NCI-H2171 (cell line): ENCODE data around the gene MAGI2.

Experiments
- DNase-seq: peaks from one replicate; lab custom pipeline; 2025; lab: John Stamatoyannopoulos, UW

MAGI2 gene

DNA sequence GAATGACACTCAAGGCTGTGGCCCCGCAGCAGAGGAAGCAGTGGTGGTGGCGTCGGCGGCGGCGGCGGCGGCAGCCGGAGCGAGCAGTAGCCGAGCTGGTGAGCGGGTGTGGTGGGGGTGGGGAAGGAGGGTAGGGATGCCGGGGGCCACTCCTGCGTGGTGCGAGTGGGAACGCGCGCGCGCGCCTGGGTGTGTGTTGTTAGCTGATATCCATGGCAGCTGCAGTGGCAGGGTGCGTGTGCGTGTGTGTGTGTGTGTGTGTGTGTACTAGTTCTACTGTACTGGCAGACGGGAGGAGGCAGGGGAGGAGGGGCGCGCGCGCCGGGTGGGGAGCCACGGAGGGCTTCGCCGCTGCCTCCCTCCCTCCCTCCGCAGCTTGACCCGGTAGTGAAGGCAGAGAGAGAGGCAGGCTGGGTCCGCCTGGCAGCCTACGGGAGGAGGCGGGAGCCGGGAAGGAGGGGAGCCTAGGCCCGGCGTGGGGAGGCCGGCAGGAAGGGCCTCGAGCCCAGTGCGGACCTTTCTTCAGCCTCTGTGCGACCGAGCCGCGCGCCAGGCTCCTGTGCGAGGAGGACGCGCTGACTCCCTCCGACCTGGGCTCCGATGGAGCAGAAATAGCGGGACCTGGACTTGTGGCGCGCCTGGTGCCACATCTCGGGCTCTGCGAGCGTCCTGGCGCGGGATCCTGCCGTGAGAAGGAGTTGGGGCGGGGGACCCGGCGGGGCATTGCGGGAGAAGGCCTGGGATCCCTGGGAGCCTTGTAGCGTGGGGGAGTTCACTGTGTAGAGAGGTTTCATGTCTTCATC is at the start of gene MAGI2:
TSS of gene MAGI2 (minus strand) at position 110 of the 803 bp plus-strand sequence. CDS start 347 bp downstream, outside the sequence.
- DNase-seq, result peak; percentile 40

DNA sequence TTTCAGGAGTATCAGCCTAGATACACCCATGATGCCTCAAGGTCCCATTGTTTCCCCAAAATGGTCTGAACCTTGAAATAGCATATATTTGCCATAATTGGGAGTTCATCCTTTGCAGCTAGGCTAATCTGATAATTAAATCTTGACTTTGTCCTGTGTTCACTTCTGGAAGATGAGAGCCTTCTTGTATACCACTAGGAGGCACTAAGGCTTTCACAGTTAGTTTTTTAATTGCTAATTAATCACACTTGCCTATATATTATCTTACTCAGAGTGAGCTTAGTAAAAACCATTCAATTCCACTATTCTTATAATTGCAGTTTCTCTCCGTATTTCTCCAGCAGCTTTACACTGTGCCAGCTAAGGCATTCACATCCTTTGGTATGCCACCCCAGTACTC is 48.7 kb upstream of the MAGI2 start:
- DNase-seq, result no peak

DNA sequence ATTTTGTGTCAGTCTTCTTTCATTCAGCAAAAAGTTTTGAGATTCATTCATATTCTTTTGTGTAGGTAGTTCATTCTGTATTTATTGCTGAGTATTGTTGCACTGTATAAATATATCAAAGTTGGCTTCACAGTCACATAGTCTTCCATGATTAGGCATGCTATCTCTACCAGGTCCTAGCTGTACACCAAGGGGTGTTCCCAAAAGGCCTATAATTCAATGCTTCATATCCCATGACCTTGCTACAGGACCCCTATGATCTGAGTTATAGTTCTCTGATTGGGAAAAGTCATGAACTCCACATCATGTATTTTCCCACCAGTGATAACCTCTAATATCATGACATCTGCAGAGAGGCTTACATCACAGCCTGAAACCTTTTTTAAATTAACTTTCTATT is 47.3 kb upstream of the MAGI2 start:
- DNase-seq, result no peak

DNA sequence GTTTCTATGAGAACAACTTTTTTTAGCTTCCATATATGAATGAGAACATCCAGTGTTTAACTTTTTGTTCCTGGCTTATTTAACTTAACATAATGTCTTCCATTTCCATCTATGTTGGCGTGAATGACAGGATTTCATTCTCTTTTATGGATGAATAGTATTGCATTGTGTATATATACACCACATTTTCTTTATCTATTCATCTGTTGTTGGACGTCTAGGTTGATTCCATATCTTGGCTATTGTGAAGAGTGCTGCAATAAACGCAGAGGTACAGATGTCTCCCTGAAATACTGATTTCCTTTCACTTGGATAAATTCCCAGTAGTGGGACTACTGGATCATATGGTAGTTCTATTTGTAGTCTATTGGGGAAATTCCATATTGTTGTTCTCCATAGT is 44.3 kb upstream of the MAGI2 start:
- no peak for DNase-seq

DNA sequence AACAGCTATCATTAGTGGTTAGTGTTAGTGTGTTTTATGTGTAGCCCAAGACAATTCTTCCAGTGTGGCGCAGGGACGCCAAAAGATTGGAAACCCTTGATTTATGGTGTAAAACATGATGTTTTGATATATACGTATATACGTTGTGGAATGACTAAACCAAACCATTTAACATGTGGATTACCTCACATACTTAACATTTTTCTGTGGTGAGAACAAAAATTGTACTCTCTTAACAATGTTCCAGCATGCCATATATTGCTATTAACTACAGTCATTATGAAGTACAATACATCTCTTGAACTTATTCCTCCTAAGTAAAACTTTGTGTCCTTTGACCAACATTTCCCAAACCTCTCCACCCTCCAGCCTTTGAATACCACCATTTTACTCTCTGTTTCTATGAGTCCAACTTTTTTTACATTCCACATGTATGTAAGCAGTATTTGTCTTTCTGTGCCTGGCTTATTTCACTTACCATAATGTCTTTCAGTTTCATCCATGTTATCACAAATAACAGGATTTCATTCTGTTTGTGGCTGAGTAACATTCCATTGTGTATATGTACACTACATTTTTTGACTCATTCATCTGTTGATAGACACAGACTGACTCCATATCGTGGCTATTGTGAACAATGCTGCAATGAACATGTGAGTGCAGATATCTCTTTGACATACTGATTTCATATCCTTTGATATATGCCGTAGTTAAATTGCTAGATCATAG is 42.2 kb upstream of the MAGI2 start:
- DNase-seq, result no peak

DNA sequence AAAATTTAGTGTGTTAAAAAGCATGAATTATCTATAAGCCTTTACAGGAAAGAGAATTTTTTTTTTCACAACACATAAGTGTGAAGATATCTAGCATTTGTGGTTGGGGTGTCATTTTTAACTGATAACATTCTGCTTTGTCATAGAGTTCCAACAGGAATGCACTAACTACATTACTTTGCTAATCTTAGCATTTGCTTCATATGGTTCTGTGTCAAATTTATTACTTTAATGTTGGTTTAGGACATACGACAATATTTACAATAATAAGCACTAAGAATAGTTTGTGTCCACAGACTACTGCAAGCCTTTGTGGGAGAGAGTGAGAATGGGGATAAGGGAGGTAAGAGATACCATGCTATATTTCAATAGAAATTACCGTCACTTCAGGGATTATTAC is 40.6 kb upstream of the MAGI2 start:
- DNase-seq, result no peak

DNA sequence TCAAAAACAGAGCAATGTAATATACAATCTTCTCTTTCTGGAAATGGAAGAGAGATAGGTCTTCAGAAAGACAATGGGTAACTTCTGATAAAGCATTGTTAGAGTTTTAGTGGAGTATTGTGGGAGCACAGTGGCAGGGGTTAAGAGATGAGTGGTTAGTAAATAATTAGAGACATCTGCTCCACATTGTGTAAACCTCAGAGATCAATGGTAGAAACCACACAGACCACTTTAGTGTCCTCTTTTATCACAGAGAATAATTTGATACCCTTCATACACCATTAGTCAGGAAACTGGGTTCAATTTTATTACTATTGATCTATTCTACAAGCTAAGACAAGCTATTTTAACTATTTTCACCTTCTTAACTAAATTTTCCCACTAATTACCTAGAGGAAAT is 35.9 kb upstream of the MAGI2 start:
- no peak for DNase-seq

DNA sequence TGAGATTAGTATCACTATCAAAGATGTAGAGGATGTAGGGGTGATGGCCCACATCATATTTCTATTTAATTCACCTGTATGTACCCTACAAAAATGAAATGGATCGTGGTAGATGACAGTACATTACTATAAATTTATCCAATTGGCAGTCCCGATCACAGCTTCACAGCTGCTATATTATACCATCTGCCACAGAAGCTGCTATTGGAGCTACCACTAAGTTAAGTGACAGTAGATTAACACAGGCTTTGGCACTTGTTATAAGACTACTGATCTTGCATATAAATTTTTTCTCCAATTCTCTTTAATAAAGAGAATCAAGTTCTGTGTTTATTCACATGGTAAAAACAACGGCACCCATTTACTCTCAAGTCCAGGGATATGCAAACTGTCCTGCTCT is 24.9 kb upstream of the MAGI2 start:
- no peak for DNase-seq

DNA sequence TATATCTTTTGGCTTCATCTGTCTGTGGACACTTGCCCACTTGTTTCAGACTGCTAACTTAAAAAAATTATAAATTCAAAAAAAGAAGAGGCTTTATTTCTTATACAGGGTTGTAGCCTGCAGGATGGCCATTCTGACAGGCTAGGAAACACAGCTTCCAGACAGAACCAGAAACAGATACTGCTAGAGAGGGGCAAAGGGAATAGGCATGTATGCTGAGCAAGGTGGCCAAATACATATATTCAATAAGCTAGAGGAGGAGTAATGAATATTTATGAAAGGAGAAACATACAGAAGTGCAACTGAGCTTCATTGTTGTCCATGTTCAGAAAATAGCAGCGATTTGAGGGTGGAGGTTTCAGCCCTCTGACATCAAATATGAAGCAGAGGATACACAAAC is 22.0 kb upstream of the MAGI2 start:
- no peak for DNase-seq

DNA sequence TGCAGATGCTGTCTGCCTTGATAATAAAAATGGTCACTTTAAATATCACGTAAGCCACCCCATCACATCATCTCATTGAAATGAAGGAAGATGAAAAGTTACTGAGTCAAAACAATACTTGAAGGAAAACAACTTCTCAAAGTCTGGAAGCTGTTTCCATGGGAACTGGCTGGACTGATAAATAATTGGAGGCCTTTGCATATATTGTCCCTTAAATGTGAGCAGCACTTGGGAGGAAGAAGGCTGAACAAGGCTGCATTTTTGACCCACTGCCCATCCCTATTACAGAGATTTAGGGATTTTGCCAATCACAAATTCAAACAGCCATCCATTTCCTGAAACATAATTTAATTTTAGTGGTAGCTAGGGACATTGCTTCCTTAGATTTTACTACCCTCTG is 18.2 kb upstream of the MAGI2 start:
- no peak for DNase-seq

DNA sequence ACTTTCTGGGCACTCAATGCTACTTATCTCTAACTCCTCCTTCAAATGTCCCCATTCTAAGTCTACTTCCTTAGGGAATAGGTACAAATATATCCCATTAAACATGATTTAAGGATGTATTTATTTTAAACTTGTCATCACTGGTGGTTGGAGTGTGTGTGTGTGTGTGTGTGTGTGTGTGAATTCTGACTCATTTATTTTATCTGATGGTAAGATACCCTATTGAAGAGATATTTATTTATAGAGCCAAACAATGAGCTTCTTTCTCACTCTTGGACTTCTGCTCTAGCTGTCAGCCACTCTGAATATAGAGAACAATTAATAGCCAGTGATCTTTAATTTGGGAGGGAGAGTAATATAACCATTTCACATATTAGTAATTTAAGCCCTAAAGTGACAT is 17.8 kb upstream of the MAGI2 start:
- no peak for DNase-seq

DNA sequence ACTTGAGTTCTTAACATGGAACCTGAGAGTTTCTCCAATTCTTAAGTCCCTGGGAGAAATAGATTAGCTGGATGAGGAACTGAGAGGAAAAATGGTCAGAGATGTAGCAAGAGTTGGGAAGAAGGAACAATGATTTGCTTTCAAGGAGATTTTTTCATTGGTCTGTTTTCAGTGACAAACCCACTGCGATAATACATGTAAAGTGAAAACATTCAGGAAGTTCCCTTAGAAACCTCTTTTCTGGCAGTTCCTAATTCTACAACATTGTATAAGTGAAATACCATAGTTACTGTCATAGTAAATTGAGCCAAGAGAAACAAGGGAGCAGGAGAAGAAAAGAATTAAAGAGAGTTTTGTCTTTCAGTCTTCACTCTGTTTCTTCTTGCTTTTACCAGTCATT is 12.1 kb upstream of the MAGI2 start:
- no peak for DNase-seq

DNA sequence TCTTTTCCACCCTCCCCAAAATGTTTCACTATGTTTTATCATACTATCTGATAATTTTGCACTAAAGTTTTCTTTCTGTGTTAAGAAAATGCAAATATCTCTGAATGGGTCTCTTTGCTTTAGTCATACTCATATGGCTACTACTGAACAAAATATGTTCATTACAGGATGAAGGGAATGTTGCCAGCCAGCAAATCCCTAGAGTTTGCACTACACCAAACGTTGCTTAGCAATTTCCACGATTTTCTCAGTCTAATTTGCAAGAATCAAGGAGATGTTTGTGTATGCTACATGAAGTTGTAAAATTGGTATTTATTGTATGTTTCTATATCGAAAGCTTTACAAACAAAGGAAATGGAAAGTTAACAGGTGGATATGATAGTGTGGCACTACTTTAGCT is 10.6 kb upstream of the MAGI2 start:
- DNase-seq, result no peak

DNA sequence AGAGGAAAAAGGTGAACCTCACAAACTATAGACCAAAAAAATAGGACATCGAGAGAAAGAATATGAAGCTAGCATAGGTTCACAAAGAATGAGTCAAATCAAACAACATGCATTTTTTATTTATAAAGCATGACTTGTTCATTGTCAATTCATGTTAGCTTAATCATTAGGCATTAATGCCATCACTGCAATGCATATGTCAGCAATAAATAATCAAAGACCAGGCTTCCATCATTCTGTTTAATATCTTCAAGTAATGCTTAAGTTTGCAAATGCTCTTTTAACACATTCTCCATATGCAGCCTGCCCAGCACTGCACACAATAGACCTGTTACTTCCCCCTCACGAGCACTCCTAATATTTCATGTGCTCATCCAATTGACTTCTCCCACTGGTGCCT is 8.9 kb upstream of the MAGI2 start:
- no peak for DNase-seq

DNA sequence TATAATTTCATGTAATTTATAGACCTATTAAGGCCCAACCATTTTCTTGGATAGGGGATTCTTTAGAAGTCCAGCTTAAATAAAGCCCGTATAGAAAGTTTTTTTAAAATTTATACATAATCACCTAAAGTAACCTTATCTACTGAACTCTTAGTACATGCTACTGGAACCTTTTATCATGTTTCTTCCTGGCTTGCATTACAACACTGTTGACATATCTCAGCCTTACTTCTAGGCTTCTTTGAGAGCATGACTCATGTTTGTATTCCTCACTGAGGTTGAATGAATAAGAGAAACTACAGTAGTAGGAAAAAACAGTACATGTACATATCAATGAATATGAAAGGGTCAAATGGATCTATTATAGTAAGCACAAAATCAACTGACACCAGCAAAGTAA is 8.2 kb upstream of the MAGI2 start:
- no peak for DNase-seq

DNA sequence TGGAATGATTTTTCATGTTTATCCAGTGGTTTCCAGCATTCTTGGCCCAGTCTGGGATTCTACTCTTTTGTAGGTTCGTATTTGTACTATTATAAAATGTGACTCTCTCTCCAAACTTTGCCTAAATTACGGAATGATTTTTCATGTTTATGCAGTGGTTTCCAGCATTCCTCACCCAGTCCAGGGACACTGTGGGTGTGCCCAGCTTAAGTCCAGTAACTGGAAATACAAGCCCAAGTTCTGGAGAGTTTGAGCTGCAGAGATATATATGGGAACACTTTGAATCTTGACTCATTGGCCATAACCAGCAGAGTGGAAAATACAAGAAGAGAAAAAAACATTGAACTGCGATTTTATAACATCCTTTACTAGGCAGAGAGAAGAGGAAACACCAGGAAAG is 5.9 kb upstream of the MAGI2 start:
- DNase-seq, result no peak

DNA sequence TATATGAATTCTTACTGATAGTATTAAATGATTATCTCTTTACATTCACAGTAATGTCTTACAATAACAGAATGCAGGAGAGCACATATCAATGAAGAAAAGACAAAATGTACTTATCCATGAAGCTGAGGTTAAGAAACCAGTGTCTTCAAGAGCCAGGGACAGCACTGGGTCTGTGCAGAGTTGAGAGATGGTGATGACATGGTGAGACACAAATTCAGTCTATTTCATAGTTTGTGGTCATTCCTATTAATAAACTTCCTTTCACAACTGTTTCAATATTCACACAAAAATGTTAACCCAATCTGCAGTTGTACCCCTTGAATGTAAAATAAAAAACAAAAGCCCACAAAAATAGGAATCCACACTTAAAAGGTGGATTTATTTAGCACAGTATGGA is 5.3 kb upstream of the MAGI2 start:
- no peak for DNase-seq

DNA sequence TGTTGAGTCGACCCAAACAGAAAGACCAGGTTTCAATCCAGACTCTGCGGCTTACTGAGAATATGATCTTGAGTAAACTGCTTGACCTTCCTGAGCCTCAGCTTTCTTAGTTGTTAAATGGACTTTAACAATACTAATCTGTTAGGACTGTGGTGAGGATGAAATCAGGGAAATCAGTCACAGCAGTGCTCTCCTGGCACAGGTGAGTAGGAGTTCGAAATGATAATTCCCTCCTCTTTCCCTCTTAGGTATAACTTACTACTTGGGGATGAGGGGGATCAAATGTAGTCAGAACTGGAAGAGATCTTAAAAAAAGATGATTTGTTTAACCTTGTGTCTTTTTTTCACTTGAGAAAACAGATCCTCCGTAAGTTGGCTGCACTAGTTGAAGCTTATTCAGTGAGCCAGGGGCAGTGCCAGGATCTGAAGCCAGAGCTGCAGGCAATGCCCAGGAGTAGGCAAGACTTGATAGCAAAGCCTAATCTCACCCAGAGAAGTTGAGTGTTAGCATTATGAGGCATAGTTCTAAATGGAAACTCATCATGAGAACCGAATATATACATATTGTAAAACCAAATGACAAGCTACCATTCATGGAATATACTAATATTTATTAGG is 1.8 kb upstream of the MAGI2 start:
- DNase-seq, result no peak

DNA sequence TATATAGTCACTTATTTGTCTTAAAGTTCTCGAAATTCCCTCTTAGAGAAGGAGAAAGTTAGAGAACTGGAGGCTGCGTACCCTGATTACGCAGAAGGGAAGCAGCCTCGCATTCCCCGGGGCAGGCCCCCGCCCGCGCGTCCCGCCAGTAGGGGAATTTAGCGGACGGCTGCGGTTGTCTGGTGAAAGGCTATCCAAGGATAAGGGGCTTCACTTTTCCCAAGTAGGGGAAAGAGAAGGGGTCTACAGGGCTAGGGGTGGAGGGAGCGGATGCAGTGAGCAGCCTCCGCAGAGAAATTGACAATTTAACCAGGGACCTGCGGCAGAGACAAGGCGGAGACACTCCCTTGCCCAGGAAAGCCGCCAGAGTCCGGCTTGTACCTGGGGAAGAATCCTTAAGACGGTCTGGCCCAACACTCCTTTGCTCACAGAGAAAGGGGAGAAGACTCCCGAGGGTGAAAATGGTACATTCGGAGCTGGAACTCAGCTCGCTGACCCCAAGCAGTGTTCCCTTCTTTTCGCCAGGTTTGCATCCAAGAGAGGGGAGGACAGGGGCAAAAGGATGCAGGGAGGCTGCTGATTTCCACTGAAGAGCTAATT is 994 bp upstream of the MAGI2 start:
- DNase-seq, result no peak

DNA sequence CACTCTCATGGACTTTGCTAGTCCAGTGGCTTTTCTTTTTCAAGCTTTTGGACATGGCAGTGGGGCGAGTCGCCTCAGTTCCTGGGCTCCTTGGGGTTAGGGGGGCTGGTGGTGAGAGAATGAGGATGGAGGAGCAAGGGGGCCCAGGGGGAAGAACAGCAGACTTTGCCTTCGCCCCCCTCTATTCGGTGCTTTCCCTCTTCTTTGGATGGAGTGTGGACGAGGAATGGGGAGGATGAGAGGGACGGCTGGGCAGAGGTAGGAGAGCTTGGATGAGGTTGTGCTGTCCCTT is 255 bp downstream of the MAGI2 start:
- no peak for DNase-seq

DNA sequence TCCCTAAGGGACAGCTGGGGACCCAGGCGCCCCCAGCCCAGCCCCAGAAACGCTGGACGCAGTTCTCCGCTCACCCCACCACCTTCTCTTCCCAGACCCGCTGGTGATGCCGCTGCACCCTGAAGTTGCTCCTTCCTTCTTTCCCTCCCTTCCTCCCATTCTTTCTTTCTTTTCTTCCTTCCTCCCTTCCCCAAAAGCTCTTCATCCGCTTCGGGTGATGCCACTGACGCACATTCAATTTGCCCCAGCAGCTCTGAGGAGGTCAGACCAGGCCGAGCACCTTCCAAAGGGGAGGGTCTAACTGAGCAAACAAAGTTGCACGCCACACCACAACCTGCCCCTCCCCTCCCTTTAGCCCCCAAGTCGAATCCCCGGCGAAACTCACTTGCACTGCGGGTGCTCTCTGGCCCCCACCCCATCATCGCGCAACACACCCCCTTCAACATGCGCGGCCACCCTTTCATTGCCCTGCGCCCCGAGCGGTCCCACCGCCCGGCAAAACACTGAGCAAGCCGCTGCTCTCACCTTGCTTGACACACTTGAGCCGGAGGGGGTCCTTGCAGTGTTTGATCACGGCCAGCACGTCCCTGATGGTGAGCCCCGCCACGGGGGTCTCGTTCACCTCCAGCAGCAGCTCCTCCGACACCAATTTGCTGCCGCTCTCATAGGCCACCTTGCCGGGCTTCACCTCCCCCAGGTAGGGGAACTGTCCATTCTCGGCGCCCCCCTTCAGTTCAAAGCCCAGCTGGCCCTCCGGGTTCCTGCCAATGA is 787 bp downstream of the MAGI2 start:
- DNase-seq, result no peak

DNA sequence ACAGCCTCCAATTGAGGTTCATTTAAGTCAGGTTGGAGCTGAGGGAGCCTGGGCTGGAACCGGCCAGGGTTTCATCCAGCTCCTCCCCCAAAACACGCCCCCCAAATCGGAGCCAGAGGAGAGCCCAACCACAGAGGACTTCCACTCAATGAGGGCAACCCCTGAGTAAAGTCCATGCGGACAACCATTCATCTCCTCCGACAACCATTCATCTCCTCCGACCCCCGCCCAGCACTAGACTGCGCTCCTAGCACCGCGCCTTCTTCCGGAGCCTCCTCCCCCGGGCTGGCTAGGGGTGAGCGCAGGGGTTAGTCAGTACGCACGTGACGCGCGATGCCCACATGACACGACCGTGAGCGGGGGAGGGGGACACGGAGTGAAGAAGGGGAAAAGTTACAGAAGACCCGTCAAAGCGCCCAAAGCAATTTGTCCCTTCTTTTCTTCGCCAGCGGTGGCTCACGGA is 1.4 kb downstream of the MAGI2 start:
- peak; percentile 72 for DNase-seq
